GM19025 (cell line): Measurements from ENCODE around the gene BCAS4.
"Not testable (repeated sequence)": the region's sequence is repeated elsewhere in the genome, so short reads cannot be mapped to it uniquely, and the experiment has no call there.

ENCODE experiments used
- ATAC-seq: cut with Tn5 transposase; IDR thresholded peaks from one replicate; pipeline ENCODE4 v1.9.1; 2021; ENCODE audit warnings: mild to moderate bottlenecking, low read depth, moderate library complexity; ENCODE audit not compliant: unreplicated experiment

The BCAS4 gene

GRCh38 chr20:50794846-50795634 is at the start of gene BCAS4:
BCAS4 (plus strand) TSS chr20:50795061; CDS start chr20:50795084, 23 bp downstream.
- peak; percentile 66 for ATAC-seq

GRCh38 chr20:50745634-50746137 is 49.2 kb upstream of the BCAS4 start:
- ATAC-seq, result no peak

GRCh38 chr20:50746138-50746940 is 48.5 kb upstream of the BCAS4 start:
- ATAC-seq, result no peak

- no peak for ATAC-seq
These were observed 47.6 kb upstream of the BCAS4 start for GRCh38 chr20:50747275-50747674.

- no peak for ATAC-seq
These were observed 44.7 kb upstream of the BCAS4 start for GRCh38 chr20:50750145-50750671.

GRCh38 chr20:50753152-50753551 is 41.7 kb upstream of the BCAS4 start:
- ATAC-seq, result no peak

GRCh38 chr20:50754420-50754819 is 40.4 kb upstream of the BCAS4 start:
- no peak for ATAC-seq

- no peak for ATAC-seq
These were observed 38.4 kb upstream of the BCAS4 start for GRCh38 chr20:50756447-50756846.

GRCh38 chr20:50758469-50758868 is 36.4 kb upstream of the BCAS4 start:
- no peak for ATAC-seq

GRCh38 chr20:50758992-50759391 is 35.9 kb upstream of the BCAS4 start:
- ATAC-seq, result no peak

GRCh38 chr20:50759678-50760077 is 35.2 kb upstream of the BCAS4 start:
- no peak for ATAC-seq

- no peak for ATAC-seq
These were observed 32.8 kb upstream of the BCAS4 start for GRCh38 chr20:50762045-50762422.

- ATAC-seq, result no peak
These were observed 32.2 kb upstream of the BCAS4 start for GRCh38 chr20:50762435-50763220.

- ATAC-seq, result not testable (repeated sequence)
These were observed 31.1 kb upstream of the BCAS4 start for GRCh38 chr20:50763550-50764458.

GRCh38 chr20:50765251-50765650 is 29.6 kb upstream of the BCAS4 start:
- ATAC-seq, result not testable (repeated sequence)

GRCh38 chr20:50765674-50766073 is 29.2 kb upstream of the BCAS4 start:
- no peak for ATAC-seq

GRCh38 chr20:50766955-50767809 is 27.7 kb upstream of the BCAS4 start:
- not testable (repeated sequence) for ATAC-seq

- ATAC-seq, result not testable (repeated sequence)
These were observed 25.9 kb upstream of the BCAS4 start for GRCh38 chr20:50768991-50769390.
